ENCODE results near the gene SPOCD1. TPM values are rescaled to one million over a fixed set of nuclear protein-coding genes. Genes with fewer than 3 reads are reported as not detected.

SPOCD1 gene
- total and polyA plus RNA-seq, 2 experiments from 2014 or later = 0.73 to 1.3 TPM

DNA sequence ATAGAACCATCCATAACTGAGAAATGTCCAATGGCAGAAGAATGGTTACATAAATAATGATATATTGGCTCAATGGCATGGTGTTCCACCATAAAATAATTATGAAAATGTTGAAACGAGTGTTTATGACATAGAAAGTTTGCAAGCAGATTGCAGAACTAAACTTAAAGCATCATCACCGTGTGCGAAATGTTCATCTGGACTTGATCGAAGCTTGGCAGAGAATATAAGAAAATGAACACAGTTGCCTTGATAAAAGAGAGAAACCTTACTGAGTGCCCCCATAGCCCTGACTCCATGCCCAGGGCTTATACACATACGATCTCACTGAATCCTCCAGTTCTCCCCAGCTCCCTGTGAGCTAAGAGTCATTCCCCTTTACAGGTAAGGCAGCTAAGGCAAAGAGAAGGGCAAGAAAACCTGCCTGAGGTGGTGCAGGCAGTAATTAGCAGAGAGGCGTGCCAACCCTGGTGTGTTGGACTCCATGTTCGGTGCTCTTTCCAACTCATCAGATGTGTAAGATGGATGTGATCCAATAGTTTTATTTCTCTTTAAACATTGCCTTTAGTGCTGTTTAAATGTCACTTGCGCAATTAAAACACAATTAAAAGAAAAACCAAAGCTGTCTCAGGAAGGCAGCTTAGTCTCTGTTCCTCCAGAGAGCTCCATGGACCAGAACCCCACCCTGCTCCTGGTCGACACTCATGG lies 21.8 kb upstream of the SPOCD1 start (continued):
- TF ChIP-seq, protein P1, sequence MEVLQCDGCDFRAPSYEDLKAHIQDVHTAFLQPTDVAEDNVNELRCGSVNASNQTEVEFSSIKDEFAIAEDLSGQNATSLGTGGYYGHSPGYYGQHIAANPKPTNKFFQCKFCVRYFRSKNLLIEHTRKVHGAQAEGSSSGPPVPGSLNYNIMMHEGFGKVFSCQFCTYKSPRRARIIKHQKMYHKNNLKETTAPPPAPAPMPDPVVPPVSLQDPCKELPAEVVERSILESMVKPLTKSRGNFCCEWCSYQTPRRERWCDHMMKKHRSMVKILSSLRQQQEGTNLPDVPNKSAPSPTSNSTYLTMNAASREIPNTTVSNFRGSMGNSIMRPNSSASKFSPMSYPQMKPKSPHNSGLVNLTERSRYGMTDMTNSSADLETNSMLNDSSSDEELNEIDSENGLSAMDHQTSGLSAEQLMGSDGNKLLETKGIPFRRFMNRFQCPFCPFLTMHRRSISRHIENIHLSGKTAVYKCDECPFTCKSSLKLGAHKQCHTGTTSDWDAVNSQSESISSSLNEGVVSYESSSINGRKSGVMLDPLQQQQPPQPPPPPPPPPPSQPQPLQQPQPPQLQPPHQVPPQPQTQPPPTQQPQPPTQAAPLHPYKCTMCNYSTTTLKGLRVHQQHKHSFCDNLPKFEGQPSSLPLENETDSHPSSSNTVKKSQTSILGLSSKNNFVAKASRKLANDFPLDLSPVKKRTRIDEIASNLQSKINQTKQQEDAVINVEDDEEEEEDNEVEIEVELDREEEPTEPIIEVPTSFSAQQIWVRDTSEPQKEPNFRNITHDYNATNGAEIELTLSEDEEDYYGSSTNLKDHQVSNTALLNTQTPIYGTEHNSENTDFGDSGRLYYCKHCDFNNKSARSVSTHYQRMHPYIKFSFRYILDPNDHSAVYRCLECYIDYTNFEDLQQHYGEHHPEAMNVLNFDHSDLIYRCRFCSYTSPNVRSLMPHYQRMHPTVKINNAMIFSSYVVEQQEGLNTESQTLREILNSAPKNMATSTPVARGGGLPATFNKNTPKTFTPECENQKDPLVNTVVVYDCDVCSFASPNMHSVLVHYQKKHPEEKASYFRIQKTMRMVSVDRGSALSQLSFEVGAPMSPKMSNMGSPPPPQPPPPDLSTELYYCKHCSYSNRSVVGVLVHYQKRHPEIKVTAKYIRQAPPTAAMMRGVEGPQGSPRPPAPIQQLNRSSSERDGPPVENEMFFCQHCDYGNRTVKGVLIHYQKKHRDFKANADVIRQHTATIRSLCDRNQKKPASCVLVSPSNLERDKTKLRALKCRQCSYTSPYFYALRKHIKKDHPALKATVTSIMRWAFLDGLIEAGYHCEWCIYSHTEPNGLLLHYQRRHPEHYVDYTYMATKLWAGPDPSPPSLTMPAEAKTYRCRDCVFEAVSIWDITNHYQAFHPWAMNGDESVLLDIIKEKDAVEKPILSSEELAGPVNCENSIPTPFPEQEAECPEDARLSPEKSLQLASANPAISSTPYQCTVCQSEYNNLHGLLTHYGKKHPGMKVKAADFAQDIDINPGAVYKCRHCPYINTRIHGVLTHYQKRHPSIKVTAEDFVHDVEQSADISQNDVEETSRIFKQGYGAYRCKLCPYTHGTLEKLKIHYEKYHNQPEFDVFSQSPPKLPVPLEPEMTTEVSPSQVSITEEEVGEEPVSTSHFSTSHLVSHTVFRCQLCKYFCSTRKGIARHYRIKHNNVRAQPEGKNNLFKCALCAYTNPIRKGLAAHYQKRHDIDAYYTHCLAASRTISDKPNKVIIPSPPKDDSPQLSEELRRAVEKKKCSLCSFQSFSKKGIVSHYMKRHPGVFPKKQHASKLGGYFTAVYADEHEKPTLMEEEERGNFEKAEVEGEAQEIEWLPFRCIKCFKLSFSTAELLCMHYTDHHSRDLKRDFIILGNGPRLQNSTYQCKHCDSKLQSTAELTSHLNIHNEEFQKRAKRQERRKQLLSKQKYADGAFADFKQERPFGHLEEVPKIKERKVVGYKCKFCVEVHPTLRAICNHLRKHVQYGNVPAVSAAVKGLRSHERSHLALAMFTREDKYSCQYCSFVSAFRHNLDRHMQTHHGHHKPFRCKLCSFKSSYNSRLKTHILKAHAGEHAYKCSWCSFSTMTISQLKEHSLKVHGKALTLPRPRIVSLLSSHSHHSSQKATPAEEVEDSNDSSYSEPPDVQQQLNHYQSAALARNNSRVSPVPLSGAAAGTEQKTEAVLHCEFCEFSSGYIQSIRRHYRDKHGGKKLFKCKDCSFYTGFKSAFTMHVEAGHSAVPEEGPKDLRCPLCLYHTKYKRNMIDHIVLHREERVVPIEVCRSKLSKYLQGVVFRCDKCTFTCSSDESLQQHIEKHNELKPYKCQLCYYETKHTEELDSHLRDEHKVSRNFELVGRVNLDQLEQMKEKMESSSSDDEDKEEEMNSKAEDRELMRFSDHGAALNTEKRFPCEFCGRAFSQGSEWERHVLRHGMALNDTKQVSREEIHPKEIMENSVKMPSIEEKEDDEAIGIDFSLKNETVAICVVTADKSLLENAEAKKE (CRISPR knock-in tag; IDR thresholded peaks at IDR 0.05) = no peak
- TF ChIP-seq EZH2 (IDR thresholded peaks at IDR 0.05; ENCODE audit: low read depth, unreplicated experiment) = no peak

DNA sequence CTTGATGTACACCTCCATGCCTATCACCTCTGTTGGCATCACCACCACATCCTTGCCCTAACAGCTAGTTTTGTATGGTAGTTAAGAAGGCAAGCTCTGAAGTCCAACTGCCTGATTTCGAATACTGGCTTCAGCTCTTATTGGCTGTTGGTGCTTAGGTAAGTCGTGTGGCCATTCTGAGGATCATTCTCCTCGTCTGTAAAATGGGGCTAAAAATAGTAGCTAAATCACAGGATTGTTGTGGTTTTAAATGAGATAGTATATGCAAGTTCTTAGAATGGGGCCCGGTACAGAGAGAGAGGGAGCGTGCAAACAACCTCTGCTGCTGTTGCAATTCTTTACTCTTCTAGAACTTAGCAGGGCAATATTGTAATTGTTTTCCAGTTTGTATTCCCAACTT lies 20.8 kb upstream of the SPOCD1 start:
- TF ChIP-seq CREB1 (CRISPR knock-in tag; IDR thresholded peaks at IDR 0.05; ENCODE audit: low read depth) (no peak), NANOG (IDR thresholded peaks at IDR 0.05; ENCODE audit: borderline replicate concordance) (no peak), STAT1 (IDR thresholded peaks at IDR 0.05; ENCODE audit: unreplicated experiment) (no peak), ZNF331 (CRISPR knock-in tag; IDR thresholded peaks at IDR 0.05; ENCODE audit: low read depth) (no peak), ZNF114 (CRISPR knock-in tag; IDR thresholded peaks at IDR 0.05) (no peak), POLR2AphosphoS5 (IDR thresholded peaks at IDR 0.05; ENCODE audit: low read depth) (no peak), EZH2 (IDR thresholded peaks at IDR 0.05; ENCODE audit: low read depth, unreplicated experiment) (no peak), CTCF (conservative IDR thresholded peaks at IDR 0.05; ENCODE audit: low read depth in 2 of 2) (no peak), JUNB (IDR thresholded peaks at IDR 0.05; ENCODE audit: unreplicated experiment) (no peak)
- TF ChIP-seq, protein P2, sequence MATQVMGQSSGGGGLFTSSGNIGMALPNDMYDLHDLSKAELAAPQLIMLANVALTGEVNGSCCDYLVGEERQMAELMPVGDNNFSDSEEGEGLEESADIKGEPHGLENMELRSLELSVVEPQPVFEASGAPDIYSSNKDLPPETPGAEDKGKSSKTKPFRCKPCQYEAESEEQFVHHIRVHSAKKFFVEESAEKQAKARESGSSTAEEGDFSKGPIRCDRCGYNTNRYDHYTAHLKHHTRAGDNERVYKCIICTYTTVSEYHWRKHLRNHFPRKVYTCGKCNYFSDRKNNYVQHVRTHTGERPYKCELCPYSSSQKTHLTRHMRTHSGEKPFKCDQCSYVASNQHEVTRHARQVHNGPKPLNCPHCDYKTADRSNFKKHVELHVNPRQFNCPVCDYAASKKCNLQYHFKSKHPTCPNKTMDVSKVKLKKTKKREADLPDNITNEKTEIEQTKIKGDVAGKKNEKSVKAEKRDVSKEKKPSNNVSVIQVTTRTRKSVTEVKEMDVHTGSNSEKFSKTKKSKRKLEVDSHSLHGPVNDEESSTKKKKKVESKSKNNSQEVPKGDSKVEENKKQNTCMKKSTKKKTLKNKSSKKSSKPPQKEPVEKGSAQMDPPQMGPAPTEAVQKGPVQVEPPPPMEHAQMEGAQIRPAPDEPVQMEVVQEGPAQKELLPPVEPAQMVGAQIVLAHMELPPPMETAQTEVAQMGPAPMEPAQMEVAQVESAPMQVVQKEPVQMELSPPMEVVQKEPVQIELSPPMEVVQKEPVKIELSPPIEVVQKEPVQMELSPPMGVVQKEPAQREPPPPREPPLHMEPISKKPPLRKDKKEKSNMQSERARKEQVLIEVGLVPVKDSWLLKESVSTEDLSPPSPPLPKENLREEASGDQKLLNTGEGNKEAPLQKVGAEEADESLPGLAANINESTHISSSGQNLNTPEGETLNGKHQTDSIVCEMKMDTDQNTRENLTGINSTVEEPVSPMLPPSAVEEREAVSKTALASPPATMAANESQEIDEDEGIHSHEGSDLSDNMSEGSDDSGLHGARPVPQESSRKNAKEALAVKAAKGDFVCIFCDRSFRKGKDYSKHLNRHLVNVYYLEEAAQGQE (IDR thresholded peaks at IDR 0.05; ENCODE audit: unreplicated experiment) = no peak
- TF ChIP-seq, protein P3, sequence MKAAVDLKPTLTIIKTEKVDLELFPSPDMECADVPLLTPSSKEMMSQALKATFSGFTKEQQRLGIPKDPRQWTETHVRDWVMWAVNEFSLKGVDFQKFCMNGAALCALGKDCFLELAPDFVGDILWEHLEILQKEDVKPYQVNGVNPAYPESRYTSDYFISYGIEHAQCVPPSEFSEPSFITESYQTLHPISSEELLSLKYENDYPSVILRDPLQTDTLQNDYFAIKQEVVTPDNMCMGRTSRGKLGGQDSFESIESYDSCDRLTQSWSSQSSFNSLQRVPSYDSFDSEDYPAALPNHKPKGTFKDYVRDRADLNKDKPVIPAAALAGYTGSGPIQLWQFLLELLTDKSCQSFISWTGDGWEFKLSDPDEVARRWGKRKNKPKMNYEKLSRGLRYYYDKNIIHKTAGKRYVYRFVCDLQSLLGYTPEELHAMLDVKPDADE (IDR thresholded peaks at IDR 0.05) = no peak
- H2AFZ ChIP-seq = no peak overlapping the region
- no peak overlapping the region for H3K4me2 ChIP-seq
- H3F3A ChIP-seq (replicated peaks; ENCODE audit: low read depth) = no peaks in the 10 kb centered on the region
- DNase-seq (ENCODE audit: low spot score) (no peak), ATAC-seq (no peak)
- no peaks in the 10 kb centered on the region for H3K79me2 ChIP-seq (replicated peaks; ENCODE audit: insufficient read depth)
- peaks cover 11% of the 10 kb centered on the region for H3K27me3 Mint-ChIP-seq (ENCODE audit: insufficient read depth, low read depth, poor library complexity)
- H4K20me1 ChIP-seq (replicated peaks; ENCODE audit: insufficient read depth) = no peaks in the 10 kb centered on the region
- H3K9me3 Mint-ChIP-seq = no peaks in the 10 kb centered on the region
- no peaks in the 10 kb centered on the region for H3K4me1 ChIP-seq (ENCODE audit: insufficient read depth)
- no peak overlapping the region for H3K27ac ChIP-seq (ENCODE audit: low read depth)
- no peaks in the 10 kb centered on the region for H3K4me1 Mint-ChIP-seq
- no peaks in the 10 kb centered on the region for H3K36me3 Mint-ChIP-seq (ENCODE audit: low read depth)
- no peaks in the 10 kb centered on the region for H3K9me2 ChIP-seq (ENCODE audit: insufficient read depth)
- no peaks in the 10 kb centered on the region for H3K36me3 ChIP-seq (ENCODE audit: insufficient read depth)
- no peak overlapping the region for H3K4me3 Mint-ChIP-seq
- no peak overlapping the region for H3K27ac Mint-ChIP-seq
- H3K27me3 ChIP-seq (ENCODE audit: insufficient read depth) = no peaks in the 10 kb centered on the region
- H3K4me3 ChIP-seq = no peak overlapping the region

Measured in GM23338 (cell line).